ENCODE results near the gene CYP3A5.

- no peak for TF ChIP-seq CTCF (conservative IDR thresholded peaks at IDR 0.05)
- no peak for TF ChIP-seq EZH2 (IDR thresholded peaks at IDR 0.05; ENCODE audit: low read depth)
These were observed 56.6 kb downstream of the CYP3A5 start for GRCh38 chr7:99623091-99623693.
